H1 (cell line): ENCODE measurements around the gene OSBPL5. TPM values are rescaled to one million over a fixed set of nuclear protein-coding genes. Genes with fewer than 3 reads are reported as not detected.

Experiments
- CTCF ChIA-PET: fragments of 300-600 bp; sonication (Branson Sonifier 250); formaldehyde crosslinking; loops from one replicate; lab custom pipeline; 2021; ENCODE audit not compliant: partially characterized antibody; lab: Charles Lee
- POLR2A ChIA-PET: fragments of 300-600 bp; sonication (Branson Sonifier 250); formaldehyde crosslinking; loops from one replicate; lab custom pipeline; 2021; ENCODE audit warnings: inconsistent platforms; ENCODE audit not compliant: partially characterized antibody; lab: Charles Lee
- DNase-seq, 2 experiments: peaks; one replicate each; pipeline versions ENCODE4 v3.0.0 to v3.0.0-alpha.2; 2010 to 2022; ENCODE audit warnings: low spot score in 2 of 2, low read depth in 1 of 2, mixed read lengths in 1 of 2
- FAIRE-seq: peaks from 2 replicates; lab custom pipeline; 2011; peaks lifted over from hg19 to GRCh38; lab: Jason Lieb, UNC
- H2AFZ ChIP-seq: 2 replicates; pipeline ENCODE4 v1.8.1; 2012; ENCODE audit warnings: low read length, inconsistent platforms
- H2AK5ac ChIP-seq: 2 replicates; pipeline ENCODE4 v1.6.1; 2013; ENCODE audit warnings: low read depth, low read length
- H2BK120ac ChIP-seq: replicated peaks from 2 replicates; pipeline ENCODE3; 2013; ENCODE audit warnings: low read depth, low read length, inconsistent platforms
- H2BK12ac ChIP-seq: 2 replicates; pipeline ENCODE4 v1.6.1; 2013; ENCODE audit warnings: low read depth, low read length
- H2BK15ac ChIP-seq: 2 replicates; pipeline ENCODE4 v1.6.1; 2013; ENCODE audit warnings: low read length
- H2BK20ac ChIP-seq: 2 replicates; pipeline ENCODE4 v1.6.1; 2013; ENCODE audit warnings: low read length
- H2BK5ac ChIP-seq: 2 replicates; pipeline ENCODE4 v1.6.1; 2013; ENCODE audit warnings: low read depth, low read length
- H3K14ac ChIP-seq: 2 replicates; pipeline ENCODE4 v1.6.1; 2013; ENCODE audit warnings: inconsistent platforms; ENCODE audit not compliant: insufficient read length
- H3K18ac ChIP-seq: 2 replicates; pipeline ENCODE4 v1.6.1; 2013; ENCODE audit warnings: low read length; ENCODE audit errors: extremely low read depth
- H3K23ac ChIP-seq: 2 replicates; pipeline ENCODE4 v1.6.1; 2013; ENCODE audit warnings: inconsistent platforms; ENCODE audit not compliant: insufficient read length
- H3K23me2 ChIP-seq: 2 replicates; pipeline ENCODE4 v1.6.1; 2013; ENCODE audit warnings: low read depth, low read length
- H3K27ac ChIP-seq: 2 replicates; pipeline ENCODE4 v1.6.1; 2011; ENCODE audit warnings: low read depth, low read length, inconsistent platforms
- H3K27me3 ChIP-seq, 4 experiments: replicated peaks in 1 of 4; 1 replicate in 1 of 4; 2 replicates in 3 of 4; pipeline versions ENCODE4 v1.6.1 to v1.8.1; 2011 to 2013; ENCODE audit warnings: low read length in 3 of 4, mild to moderate bottlenecking in 3 of 4, inconsistent platforms in 2 of 4, mixed read lengths in 2 of 4, moderate library complexity in 1 of 4; ENCODE audit not compliant: control insufficient read depth in 3 of 4, insufficient read depth in 3 of 4; ENCODE audit errors: extremely low read depth in 1 of 4
- H3K36me3 ChIP-seq, 4 experiments: 2 replicates each; pipeline versions ENCODE4 v1.6.1 to v1.8.1; 2011 to 2013; ENCODE audit warnings: mild to moderate bottlenecking in 4 of 4, low read length in 3 of 4, moderate library complexity in 2 of 4, control low read depth in 1 of 4, inconsistent platforms in 1 of 4; ENCODE audit not compliant: insufficient read depth in 4 of 4, control insufficient read depth in 2 of 4
- H3K4ac ChIP-seq: replicated peaks from 2 replicates; pipeline ENCODE3; 2013; ENCODE audit warnings: low read length, low read depth, mixed read lengths, inconsistent platforms; ENCODE audit not compliant: insufficient read length
- H3K4me1 ChIP-seq, 4 experiments: replicated peaks in 1 of 4; 1 replicate in 1 of 4; 2 replicates in 3 of 4; pipeline versions ENCODE4 v1.6.1 to v1.8.1; 2011 to 2013; ENCODE audit warnings: low read length in 3 of 4, inconsistent platforms in 2 of 4, mixed read lengths in 1 of 4; ENCODE audit not compliant: insufficient read depth in 4 of 4, control insufficient read depth in 3 of 4
- H3K4me2 ChIP-seq, 2 experiments: 2 replicates each; pipeline versions ENCODE4 v1.6.1 to v1.8.1; 2011 to 2013; ENCODE audit warnings: low read depth in 2 of 2, low read length in 2 of 2, control low read depth in 1 of 2, inconsistent platforms in 1 of 2, mild to moderate bottlenecking in 1 of 2; ENCODE audit not compliant: insufficient read depth in 1 of 2
- H3K4me3 ChIP-seq, 4 experiments: fragments of 200-600, 300-600 bp in 1 of 4; sonication (generic), shearing (Covaris generic), sonication (Bioruptor Twin) in 1 of 4; 2 replicates each; pipeline versions ENCODE4 v1.5.1 to v1.8.1; 2011 to 2016; ENCODE audit warnings: low read length in 4 of 4, low read depth in 3 of 4, control low read depth in 2 of 4, inconsistent platforms in 2 of 4, mild to moderate bottlenecking in 2 of 4, mixed read lengths in 1 of 4, moderate library complexity in 1 of 4; ENCODE audit not compliant: insufficient read depth in 2 of 4; ENCODE audit errors: extremely low read depth in 1 of 4
- H3K56ac ChIP-seq: replicated peaks from 2 replicates; pipeline ENCODE3; 2013; ENCODE audit warnings: low read depth, mild to moderate bottlenecking, mixed read lengths, low read length, inconsistent platforms; ENCODE audit not compliant: insufficient read length
- H3K79me1 ChIP-seq: 2 replicates; pipeline ENCODE4 v1.6.1; 2013; ENCODE audit warnings: low read depth, low read length, control low read depth
- H3K79me2 ChIP-seq, 2 experiments: 2 replicates each; pipeline versions ENCODE4 v1.6.1 to v1.8.1; 2012 to 2013; ENCODE audit warnings: low read length in 2 of 2, mild to moderate bottlenecking in 2 of 2, inconsistent platforms in 1 of 2; ENCODE audit not compliant: insufficient read depth in 2 of 2, control insufficient read depth in 1 of 2
- H3K9ac ChIP-seq, 4 experiments: replicated peaks in 1 of 4; 1 replicate in 1 of 4; 2 replicates in 3 of 4; pipeline versions ENCODE4 v1.6.1 to v1.8.1; 2011 to 2013; ENCODE audit warnings: low read depth in 3 of 4, low read length in 3 of 4, control low read depth in 2 of 4, mild to moderate bottlenecking in 2 of 4, moderate library complexity in 2 of 4, inconsistent platforms in 1 of 4; ENCODE audit errors: extremely low read depth in 1 of 4
- H3K9me3 ChIP-seq, 2 experiments: 2 replicates each; pipeline versions ENCODE4 v1.6.1 to v1.8.1; 2012 to 2013; ENCODE audit warnings: mild to moderate bottlenecking in 2 of 2, moderate library complexity in 2 of 2, control low read depth in 1 of 2, inconsistent platforms in 1 of 2, low read depth in 1 of 2, low read length in 1 of 2, mixed read lengths in 1 of 2; ENCODE audit not compliant: insufficient read depth in 2 of 2
- H4K20me1 ChIP-seq, 2 experiments: replicated peaks in 1 of 2; 2 replicates each; pipeline versions ENCODE3 to v1.8.1; 2011 to 2013; ENCODE audit warnings: inconsistent platforms in 2 of 2, low read length in 2 of 2, mild to moderate bottlenecking in 1 of 2; ENCODE audit not compliant: insufficient read depth in 2 of 2, control insufficient read depth in 1 of 2
- H4K5ac ChIP-seq: 2 replicates; pipeline ENCODE4 v1.6.1; 2013; ENCODE audit warnings: low read length, low read depth, mixed read lengths, inconsistent platforms; ENCODE audit not compliant: insufficient read length
- H4K8ac ChIP-seq: 2 replicates; pipeline ENCODE4 v1.8.0; 2013; ENCODE audit warnings: mild to moderate bottlenecking, moderate library complexity, low read length, inconsistent platforms; ENCODE audit not compliant: insufficient read depth; ENCODE audit errors: extremely low read depth
- H4K91ac ChIP-seq: replicated peaks from 2 replicates; pipeline ENCODE3; 2013; ENCODE audit warnings: low read length, mixed read lengths, inconsistent platforms; ENCODE audit not compliant: insufficient read length
- ASH2L ChIP-seq: fragments of 200-600, 300-600 bp; sonication (generic); IDR thresholded peaks from one replicate; pipeline ENCODE4 v1.7.1; 2017; ENCODE audit warnings: low read length
- BACH1 ChIP-seq: IDR thresholded peaks from 2 replicates; pipeline ENCODE4 v1.6.1; 2012; ENCODE audit warnings: low read length, improper control_type of control experiment
- BRCA1 ChIP-seq: IDR thresholded peaks from 2 replicates; pipeline ENCODE4 v1.6.1; 2012; ENCODE audit warnings: low read depth, low read length, improper control_type of control experiment
- CBX5 ChIP-seq: fragments of 300-800, 300-1000 bp; sonication (generic); IDR thresholded peaks from 2 replicates; pipeline ENCODE4 v1.7.1; 2016; ENCODE audit warnings: antibody characterized with exemption, low read length, low read depth
- CBX8 ChIP-seq: fragments of 300-800, 300-1000 bp; sonication (generic); IDR thresholded peaks from 2 replicates; pipeline ENCODE4 v1.7.1; 2016; ENCODE audit warnings: low read depth, low read length, borderline replicate concordance
- CREB1 ChIP-seq: IDR thresholded peaks from 2 replicates; pipeline ENCODE4 v1.6.1; 2012; ENCODE audit warnings: inconsistent platforms
- EP300 ChIP-seq, 2 experiments: IDR thresholded peaks; 1 replicate in 1 of 2; 2 replicates in 1 of 2; pipeline ENCODE4 v1.6.1; 2011 to 2012; ENCODE audit warnings: low read depth in 2 of 2, low read length in 2 of 2, mild to moderate bottlenecking in 2 of 2, borderline replicate concordance in 1 of 2, inconsistent platforms in 1 of 2, moderate library complexity in 1 of 2
- JUND ChIP-seq: IDR thresholded peaks from 2 replicates; pipeline ENCODE4 v1.6.1; 2011; ENCODE audit warnings: mild to moderate bottlenecking, improper control_type of control experiment, low read length
- MAFK ChIP-seq: IDR thresholded peaks from 2 replicates; pipeline ENCODE4 v1.6.1; 2012; ENCODE audit warnings: low read depth, mild to moderate bottlenecking, improper control_type of control experiment, low read length
- SIN3A ChIP-seq, 2 experiments: IDR thresholded peaks in 1 of 2; conservative IDR thresholded peaks in 1 of 2; 2 replicates each; pipeline ENCODE4 v1.6.1; 2011 to 2012; ENCODE audit warnings: low read length in 2 of 2, improper control_type of control experiment in 1 of 2, low read depth in 1 of 2, mild to moderate bottlenecking in 1 of 2
- SIRT6 ChIP-seq: IDR thresholded peaks from one replicate; pipeline ENCODE4 v1.7.1; 2012; ENCODE audit warnings: low read length, inconsistent platforms
- SIX5 ChIP-seq: IDR thresholded peaks from 2 replicates; pipeline ENCODE4 v1.6.1; 2011; ENCODE audit warnings: mild to moderate bottlenecking, low read depth, low read length
- TBP ChIP-seq: IDR thresholded peaks from 2 replicates; pipeline ENCODE4 v1.6.1; 2011; ENCODE audit warnings: low read depth, low read length, improper control_type of control experiment
- WGBS, 2 experiments: shearing (Covaris generic) in 1 of 2; methylation state at CpG; one replicate each; pipeline versions ENCODE4 v1.1.6 to v1.1.7; 2013 to 2015; ENCODE audit warnings: low lambda C conversion rate in 2 of 2, mixed read lengths in 2 of 2, inconsistent platforms in 1 of 2, low coverage in 1 of 2, missing lambda C conversion rate in 1 of 2; ENCODE audit not compliant: insufficient replicate concordance in 2 of 2, insufficient coverage in 1 of 2, insufficient read length in 1 of 2; ENCODE audit errors: extremely low coverage in 1 of 2, missing lambda C conversion rate in 1 of 2; 5-methylcytosine and 5-hydroxymethylcytosine counted together
- polyA plus RNA-seq, 7 experiments: library from polyadenylated mRNA; depleted of rRNA in 3 of 7; stranded (reverse) in 5 of 7; unstranded in 2 of 7; fragments of >200 nt in 5 of 7; fragments of 200-250 nt in 2 of 7; gene quantifications; 1 replicate in 5 of 7; 2 replicates in 1 of 7; 4 replicates in 1 of 7; pipeline versions ENCODE4 v1.2.1 to v1.2.3, GENCODE V29; 2011 to 2013; ENCODE audit warnings: missing spikeins in 2 of 7, mixed read lengths in 2 of 7
- total RNA-seq: library from RNA; stranded (reverse); fragmentation: NEBNext Ultra II Directional; extraction: Animal tissue kit (Norgen Biotek cat#: 25700); gene quantifications from 2 replicates; pipeline ENCODE4 v1.2.1, GENCODE V29; 2021

Gene OSBPL5
- total and polyA plus RNA-seq, 2 of the 8 experiments (the other 6 are each of a cell fraction or from before 2014, with no cell fraction given) = 3.4 to 9.9 TPM

- no peak overlapping the region for H3K18ac ChIP-seq
- H3K14ac ChIP-seq = no peak overlapping the region
- H3K27ac ChIP-seq = no peak overlapping the region
- no peak for TF ChIP-seq BRCA1
- TF ChIP-seq CREB1 = no peak
- TF ChIP-seq MAFK = no peak
- no peak for TF ChIP-seq JUND
- no peak for TF ChIP-seq SIRT6
- TF ChIP-seq SIX5 = no peak
- TF ChIP-seq CBX5 = no peak
- TF ChIP-seq EP300 (IDR thresholded peaks at IDR 0.05; ENCODE audit: borderline replicate concordance in 1 of 2, low read depth in 2 of 2, low read length in 2 of 2) = no peak
- no peak for TF ChIP-seq SIN3A (conservative IDR thresholded peaks at IDR 0.05 in 1 of 2, IDR thresholded peaks at IDR 0.05 in 1 of 2; ENCODE audit: low read depth in 1 of 2, low read length in 2 of 2)
- TF ChIP-seq TBP = no peak
- TF ChIP-seq CBX8 = no peak
- TF ChIP-seq BACH1 = no peak
- no peak for TF ChIP-seq ASH2L
- H3K9ac ChIP-seq = no peak overlapping the region
- FAIRE-seq = no peak
- no peaks in the 10 kb centered on the region; a peak in 1 of 7 replicates for H3K27me3 ChIP-seq
- no peak overlapping the region for H3K4me2 ChIP-seq
- H3K4ac ChIP-seq = no peak overlapping the region
- peaks cover 3 to 36% (median 28%) of the 10 kb centered on the region in 4 experiments for H3K4me1 ChIP-seq
- H2BK20ac ChIP-seq = no peak overlapping the region
- H3K23ac ChIP-seq = no peak overlapping the region
- 0 out of 2 replicates have a peak overlapping the region, but pooled peaks have one; percentile 34 for H2AK5ac ChIP-seq
- no peak overlapping the region for H2BK5ac ChIP-seq
- peaks cover 6% of the 10 kb centered on the region for H3K79me1 ChIP-seq
- H2BK120ac ChIP-seq = no peak overlapping the region
- H3K56ac ChIP-seq = no peak overlapping the region
- no peak overlapping the region for H2BK15ac ChIP-seq
- H3K23me2 ChIP-seq = peaks cover 7% of the 10 kb centered on the region; the same call in 1 of the 2 replicates
- no peaks in the 10 kb centered on the region for H3K9me3 ChIP-seq
- CTCF ChIA-PET = interaction anchor here (0.7 to 1.4 kb wide), 5 partner anchors 14 to 59 kb away, joined by 3 to 4 read pairs (median 3); no protein-coding TSS in a partner anchor
- POLR2A ChIA-PET = interaction anchor here (0.7 to 1.2 kb wide), 2 partner anchors 16 to 33 kb away, joined by 3 read pairs; no protein-coding TSS in a partner anchor
- H3K79me2 ChIP-seq = peaks cover 2 to 3% of the 10 kb centered on the region in 2 experiments; a peak in 2 of 4 replicates
- H3K36me3 ChIP-seq = no peaks in the 10 kb centered on the region
- H2AFZ ChIP-seq = no peak overlapping the region
- DNase-seq = no peak
- H2BK12ac ChIP-seq = no peak overlapping the region
- peak overlapping the region; percentile 32 for H4K91ac ChIP-seq
- H4K8ac ChIP-seq = no peak overlapping the region
- H4K5ac ChIP-seq = no peak overlapping the region
- WGBS, 2 experiments = 92% methylated on average over 15 of the region's 16 CpGs; no CpG with 5 or more reads in 1 of the 2 experiments
- H4K20me1 ChIP-seq = no peaks in the 10 kb centered on the region
- H3K4me3 ChIP-seq = no peak overlapping the region
Measured at GRCh38 chr11:3155691-3156258, 9.3 kb downstream of the OSBPL5 start.
